ENCODE measurements around the gene CLDN2.

Gene CLDN2

DNA sequence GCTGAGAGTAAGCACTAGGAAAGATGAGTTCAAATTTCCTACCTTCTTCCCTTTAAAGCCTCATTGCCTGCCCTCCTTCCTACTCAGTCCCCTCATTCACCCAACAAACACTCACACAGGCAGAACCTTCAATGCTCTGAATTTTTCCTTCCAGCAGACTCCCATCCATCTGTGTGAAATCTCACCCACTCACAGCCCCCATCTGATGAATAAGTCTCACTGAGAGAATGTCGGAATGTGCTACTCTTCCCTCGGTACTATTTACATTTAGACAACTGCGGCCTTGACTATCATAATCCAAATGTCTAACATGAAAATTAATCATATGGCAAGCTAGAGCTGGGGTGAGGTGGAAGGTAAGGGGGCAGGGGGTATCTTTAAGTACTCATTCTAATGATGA is 19.4 kb downstream of the CLDN2 start:
- CTCF ChIA-PET = no interaction called here
- no peak for TF ChIP-seq CTCF (IDR thresholded peaks at IDR 0.05; ENCODE audit: control extremely low read depth, extremely low read depth, low read depth, missing control alignments)
- POLR2A ChIA-PET = no interaction called here
- no peak for DNase-seq (ENCODE audit: extremely low spot score)

- no peak for TF ChIP-seq CTCF (IDR thresholded peaks at IDR 0.05; ENCODE audit: control extremely low read depth, extremely low read depth, low read depth, missing control alignments)
- CTCF ChIA-PET = no interaction called here
- no peak for DNase-seq (ENCODE audit: extremely low spot score)
Observed at GRCh38 chrX:106940068-106940467, 19.9 kb downstream of the CLDN2 start.

DNA sequence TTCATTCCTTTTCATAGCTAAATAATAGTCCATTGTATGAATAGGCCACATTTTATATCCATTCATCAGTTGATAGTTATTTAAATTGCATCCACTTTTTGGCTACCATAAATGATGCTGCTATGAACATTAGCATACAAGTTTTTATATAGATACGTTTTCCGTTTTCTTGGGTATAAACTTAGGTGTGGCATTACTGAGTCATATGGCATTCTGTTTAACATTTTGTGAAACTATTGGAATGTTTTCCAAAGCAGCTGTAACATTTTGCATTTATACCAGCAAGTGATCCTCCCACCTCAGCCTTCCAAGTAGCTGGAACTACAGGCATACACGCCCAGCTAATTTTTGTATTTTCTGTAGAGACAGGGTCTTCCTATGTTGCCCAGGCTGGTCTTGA is 26.3 kb downstream of the CLDN2 start:
- ChIA-PET CTCF (no interaction called here), POLR2A (no interaction called here)
- no peak for DNase-seq (ENCODE audit: extremely low spot score)
- no peak for TF ChIP-seq CTCF (IDR thresholded peaks at IDR 0.05; ENCODE audit: control extremely low read depth, extremely low read depth, low read depth, missing control alignments)

More at GRCh38 chrX:106940068-106940467, 19.9 kb downstream of the CLDN2 start:
- POLR2A ChIA-PET = no interaction called here

GRCh38 chrX:106948641-106949040 is 28.4 kb downstream of the CLDN2 start:
- POLR2A ChIA-PET = no interaction called here
- CTCF ChIA-PET = no interaction called here
- no peak for TF ChIP-seq CTCF (IDR thresholded peaks at IDR 0.05; ENCODE audit: control extremely low read depth, extremely low read depth, low read depth, missing control alignments)
- DNase-seq (ENCODE audit: extremely low spot score) = no peak

DNA sequence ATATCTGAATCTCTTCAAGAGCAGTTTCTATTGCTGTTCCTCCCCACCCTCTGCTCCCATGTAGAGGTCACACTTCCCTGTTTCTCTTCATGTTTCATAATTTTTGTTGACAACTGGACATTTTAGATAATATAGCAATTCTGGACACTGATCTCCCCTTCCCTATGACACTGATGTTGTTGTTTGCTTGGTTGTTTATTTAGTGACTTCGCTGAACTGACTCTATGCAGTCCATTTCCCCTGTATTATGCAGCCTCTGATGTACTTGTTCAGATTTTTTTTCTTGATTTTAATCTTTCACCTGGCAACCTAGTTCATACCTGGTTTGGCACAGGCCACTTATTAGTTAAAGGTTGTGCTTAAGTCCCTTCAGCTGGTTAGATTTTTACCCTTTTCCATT is 29.2 kb downstream of the CLDN2 start:
- POLR2A ChIA-PET = no interaction called here
- CTCF ChIA-PET = no interaction called here
- TF ChIP-seq CTCF (IDR thresholded peaks at IDR 0.05; ENCODE audit: control extremely low read depth, extremely low read depth, low read depth, missing control alignments) = no peak
- DNase-seq (ENCODE audit: extremely low spot score) = no peak

GRCh38 chrX:106950381-106950780 is 30.2 kb downstream of the CLDN2 start:
- no peak for TF ChIP-seq CTCF (IDR thresholded peaks at IDR 0.05; ENCODE audit: control extremely low read depth, extremely low read depth, low read depth, missing control alignments)
- CTCF ChIA-PET = interaction anchor here (0.9 to 1.3 kb wide), 2 partner anchors 51 to 57 kb away, joined by 3 to 4 read pairs; no protein-coding TSS in a partner anchor
- DNase-seq (ENCODE audit: extremely low spot score) = no peak
- POLR2A ChIA-PET = no interaction called here

DNA sequence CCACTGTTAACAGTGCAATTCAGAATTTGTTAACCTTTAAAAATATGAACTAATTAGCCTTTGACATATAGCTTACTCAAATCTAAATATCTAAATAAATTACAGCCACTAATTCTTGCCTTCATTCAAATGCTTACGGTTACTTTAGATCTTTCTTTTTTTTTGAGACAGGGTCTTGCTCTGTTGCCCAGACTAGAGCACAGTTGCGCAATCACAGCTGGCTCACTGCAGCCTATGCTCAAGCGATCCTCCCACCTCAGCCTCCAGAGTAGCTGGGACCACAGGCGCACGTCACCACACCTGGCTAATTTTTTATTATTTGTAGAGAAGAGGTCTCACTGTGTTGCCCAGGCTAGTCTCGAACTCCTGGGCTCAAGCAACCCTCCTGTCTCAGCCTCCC is 31.0 kb downstream of the CLDN2 start:
- CTCF ChIA-PET = interaction anchor here (1.3 kb wide), 1 partner anchor 52 kb away, joined by 4 read pairs; no protein-coding TSS in a partner anchor
- POLR2A ChIA-PET = no interaction called here
- no peak for DNase-seq (ENCODE audit: extremely low spot score)
- TF ChIP-seq CTCF (IDR thresholded peaks at IDR 0.05; ENCODE audit: control extremely low read depth, extremely low read depth, low read depth, missing control alignments) = no peak
